Middle frontal gyrus (tissue), 1 donor: Measurements from ENCODE around the gene AGBL4.

Experiments used
- DNase-seq: peaks from one replicate; pipeline ENCODE4 v3.0.0-alpha.2; 2015; ENCODE audit warnings: low spot score; ENCODE audit errors: extremely low spot score

Gene AGBL4

GRCh38 chr1:48728584-48728983 lies 1295.2 kb downstream of the AGBL4 start:
- no peak for DNase-seq

- no peak for DNase-seq
Observed at GRCh38 chr1:48726557-48727215, 1297.1 kb downstream of the AGBL4 start.

- DNase-seq: no peak
Observed at GRCh38 chr1:48726139-48726538, 1297.6 kb downstream of the AGBL4 start.

- DNase-seq: no peak
Observed at GRCh38 chr1:48725341-48726046, 1298.3 kb downstream of the AGBL4 start.

- no peak for DNase-seq
Observed at GRCh38 chr1:48720929-48721328, 1302.8 kb downstream of the AGBL4 start.

- DNase-seq: no peak
Observed at GRCh38 chr1:48718705-48719104, 1305.0 kb downstream of the AGBL4 start.

GRCh38 chr1:48718116-48718630 lies 1305.6 kb downstream of the AGBL4 start:
- no peak for DNase-seq

GRCh38 chr1:48717082-48717481 lies 1306.7 kb downstream of the AGBL4 start:
- DNase-seq: no peak

- no peak for DNase-seq
Observed at GRCh38 chr1:48715921-48716320, 1307.8 kb downstream of the AGBL4 start.

- no peak for DNase-seq
Observed at GRCh38 chr1:48710915-48711314, 1312.8 kb downstream of the AGBL4 start.

- no peak for DNase-seq
Observed at GRCh38 chr1:48710318-48710717, 1313.4 kb downstream of the AGBL4 start.

GRCh38 chr1:48704736-48705135 lies 1319.0 kb downstream of the AGBL4 start:
- no peak for DNase-seq

- no peak for DNase-seq
Observed at GRCh38 chr1:48701445-48701844, 1322.3 kb downstream of the AGBL4 start.

GRCh38 chr1:48697066-48697707 lies 1326.6 kb downstream of the AGBL4 start:
- peak; percentile 43 for DNase-seq

GRCh38 chr1:48695161-48695560 lies 1328.6 kb downstream of the AGBL4 start:
- DNase-seq: no peak

GRCh38 chr1:48693674-48694320 lies 1330.0 kb downstream of the AGBL4 start:
- DNase-seq: no peak

- no peak for DNase-seq
Observed at GRCh38 chr1:48693180-48693579, 1330.6 kb downstream of the AGBL4 start.

GRCh38 chr1:48692235-48692634 lies 1331.5 kb downstream of the AGBL4 start:
- peak; percentile 26 for DNase-seq

GRCh38 chr1:48691429-48692001 lies 1332.2 kb downstream of the AGBL4 start:
- DNase-seq: no peak

- DNase-seq: no peak
Observed at GRCh38 chr1:48688102-48688760, 1335.5 kb downstream of the AGBL4 start.
